ENCODE measurements around the gene CRY1. TPM values are rescaled to one million over a fixed set of nuclear protein-coding genes. Genes with fewer than 3 reads are reported as not detected.

CRY1 gene
- total and polyA plus RNA-seq, 8 donors: 3.6 to 95.1 (median 24.0) TPM

- no peak for DNase-seq
- Histone ChIP-seq H3K36me3 (no peaks in the 10 kb centered on the region), H3K4me3 (no peak overlapping the region), H3K27ac (no peak overlapping the region), H3K9me3 (no peaks in the 10 kb centered on the region), H3K27me3 (no peaks in the 10 kb centered on the region), H3K4me1 (peaks cover 0 to 11% (median 0%) of the 10 kb centered on the region in 4 donors)
- no peak for TF ChIP-seq POLR2A (IDR thresholded peaks at IDR 0.05)
- no peak for TF ChIP-seq CTCF (IDR thresholded peaks at IDR 0.05)
- TF ChIP-seq EP300 (IDR thresholded peaks at IDR 0.05): no peak
- TF ChIP-seq POLR2AphosphoS5 (IDR thresholded peaks at IDR 0.05): no peak
- intact Hi-C loops (cut with DNase I; ENCODE audit: low total_unique reads): no loop called here
- WGBS, 5 donors: 97 to 100% (median 99%) methylated on average over 3 of the region's 3 CpGs
Observed at GRCh38 chr12:107103097-107103496, 9.7 kb upstream of the CRY1 start.

GRCh38 chr12:107102294-107102693 lies 8.9 kb upstream of the CRY1 start:
- no peak for DNase-seq
- intact Hi-C loops (cut with DNase I; ENCODE audit: low total_unique reads): no loop called here
- Histone ChIP-seq H3K36me3 (no peaks in the 10 kb centered on the region), H3K27me3 (no peaks in the 10 kb centered on the region), H3K4me3 (no peak overlapping the region), H3K9me3 (no peaks in the 10 kb centered on the region), H3K4me1 (peaks cover 0 to 11% (median 0%) of the 10 kb centered on the region in 4 donors), H3K27ac (no peak overlapping the region)
- TF ChIP-seq EP300 (IDR thresholded peaks at IDR 0.05) (no peak), POLR2AphosphoS5 (IDR thresholded peaks at IDR 0.05) (no peak), CTCF (IDR thresholded peaks at IDR 0.05) (no peak), POLR2A (IDR thresholded peaks at IDR 0.05) (no peak)

GRCh38 chr12:107101651-107102050 lies 8.3 kb upstream of the CRY1 start:
- no peak for DNase-seq
- Histone ChIP-seq H3K27me3 (no peaks in the 10 kb centered on the region), H3K4me3 (no peak overlapping the region), H3K36me3 (no peaks in the 10 kb centered on the region), H3K4me1 (peaks cover 0 to 11% (median 0%) of the 10 kb centered on the region in 4 donors), H3K27ac (no peak overlapping the region), H3K9me3 (no peaks in the 10 kb centered on the region)
- intact Hi-C loops (cut with DNase I; ENCODE audit: low total_unique reads): no loop called here
- 88 to 100% (median 91%) methylated on average over 1 of the region's 1 CpG for WGBS, 5 donors
- TF ChIP-seq CTCF (IDR thresholded peaks at IDR 0.05) (no peak), POLR2A (IDR thresholded peaks at IDR 0.05) (no peak)

GRCh38 chr12:107099917-107100316 lies 6.6 kb upstream of the CRY1 start:
- intact Hi-C loops (cut with DNase I; ENCODE audit: low total_unique reads): no loop called here
- TF ChIP-seq CTCF (IDR thresholded peaks at IDR 0.05) (no peak), EP300 (IDR thresholded peaks at IDR 0.05) (no peak), POLR2A (IDR thresholded peaks at IDR 0.05) (no peak), POLR2AphosphoS5 (IDR thresholded peaks at IDR 0.05) (no peak)
- Histone ChIP-seq H3K27me3 (no peaks in the 10 kb centered on the region), H3K36me3 (no peaks in the 10 kb centered on the region), H3K4me1 (peaks cover 0 to 8% (median 0%) of the 10 kb centered on the region in 4 donors), H3K9me3 (no peaks in the 10 kb centered on the region), H3K27ac (no peak overlapping the region), H3K4me3 (no peak overlapping the region)
- no peak for DNase-seq
- 82 to 90% (median 86%) methylated on average over 2 of the region's 2 CpGs for WGBS, 5 donors

Measured in stomach (tissue), 9 donors.